GM23338 (cell line): ENCODE data around the gene LMAN2L.

ENCODE experiments used
- CREB1 ChIP-seq: fragments of 250-450 bp; sonication (Bioruptor Pico); IDR thresholded peaks from 2 replicates; pipeline ENCODE4 v1.5.0; 2020; ENCODE audit warnings: low read depth, mild to moderate bottlenecking, moderate library complexity
- CTCF ChIP-seq, 2 experiments: fragments of 200-600 bp in 1 of 2; sonication (generic) in 1 of 2; conservative IDR thresholded peaks; 2 replicates each; pipeline versions ENCODE4 v1.5.1 to v1.6.1; 2016 to 2017; ENCODE audit warnings: antibody characterized with exemption in 2 of 2, low read depth in 2 of 2, mild to moderate bottlenecking in 2 of 2, moderate library complexity in 1 of 2
- EZH2 ChIP-seq: fragments of 200-600 bp; sonication (generic); IDR thresholded peaks from one replicate; pipeline ENCODE4 v1.8.0; 2017; ENCODE audit warnings: antibody characterized with exemption, mild to moderate bottlenecking, low read depth; ENCODE audit not compliant: unreplicated experiment
- EZH2phosphoT487 ChIP-seq: fragments of 200-600 bp; sonication (generic); IDR thresholded peaks from one replicate; pipeline ENCODE4 v1.8.1; 2018; ENCODE audit warnings: antibody characterized with exemption; ENCODE audit not compliant: unreplicated experiment
- JUNB ChIP-seq: IDR thresholded peaks from one replicate; pipeline ENCODE4 v1.6.1; 2016; ENCODE audit warnings: antibody characterized with exemption; ENCODE audit not compliant: unreplicated experiment
- NANOG ChIP-seq: IDR thresholded peaks from 2 replicates; pipeline ENCODE4 v1.6.1; 2016; ENCODE audit warnings: antibody characterized with exemption, borderline replicate concordance
- POLR2AphosphoS5 ChIP-seq: IDR thresholded peaks from 2 replicates; pipeline ENCODE4 v1.6.1; 2016; ENCODE audit warnings: antibody characterized with exemption, low read depth
- REST ChIP-seq: IDR thresholded peaks from one replicate; pipeline ENCODE4 v1.6.1; 2018; ENCODE audit warnings: antibody characterized with exemption; ENCODE audit not compliant: unreplicated experiment
- ZNF331 ChIP-seq: fragments of 250-450 bp; sonication (Bioruptor Pico); IDR thresholded peaks from 2 replicates; pipeline ENCODE4 v1.5.0; 2020; ENCODE audit warnings: low read depth, mild to moderate bottlenecking, moderate library complexity

DNA sequence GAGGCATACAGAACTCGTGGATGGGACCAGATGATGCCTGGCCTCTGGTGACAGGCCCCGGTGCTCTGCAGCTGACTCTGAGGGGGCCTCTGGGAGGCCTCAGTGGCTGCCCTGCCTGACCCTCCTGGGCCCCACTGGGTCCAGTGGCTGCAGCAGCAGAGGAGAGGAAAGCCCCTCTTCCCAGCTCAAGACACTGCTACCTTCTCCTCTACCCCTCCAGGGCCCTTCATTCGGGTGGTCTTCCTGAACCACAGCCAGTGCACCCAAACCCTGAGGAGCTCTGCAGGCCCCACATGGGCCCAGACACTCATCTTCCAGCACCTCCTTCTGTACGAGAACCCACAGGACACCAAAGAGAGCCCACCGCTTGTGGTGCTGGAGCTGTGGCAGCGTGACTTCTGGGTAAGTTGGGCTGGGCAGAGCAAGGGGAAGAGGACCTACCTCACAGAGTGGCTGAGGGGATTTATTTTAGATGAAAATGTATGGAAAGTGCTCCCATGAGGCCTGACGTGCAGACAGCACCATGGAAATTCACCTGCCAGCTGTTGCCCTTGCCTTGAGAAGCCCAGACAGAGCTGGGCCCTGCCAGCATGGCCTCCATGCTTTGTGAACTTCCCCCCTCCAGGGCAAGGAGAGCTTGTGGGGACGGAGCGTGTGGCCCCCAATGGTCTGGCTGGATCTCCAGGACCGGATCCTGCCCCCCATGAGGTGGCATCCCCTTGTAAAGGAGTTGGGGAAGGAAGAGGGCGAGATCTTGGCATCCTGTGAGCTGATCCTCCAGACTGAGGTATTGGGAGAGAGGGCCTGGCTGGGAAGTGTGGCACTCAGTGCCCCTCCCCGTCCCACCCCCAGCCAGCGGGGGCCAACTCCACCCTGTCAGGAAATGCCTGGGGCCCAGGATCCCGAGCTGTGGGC is 46.3 kb downstream of the LMAN2L start:
- no peak for TF ChIP-seq REST
- no peak for TF ChIP-seq CTCF (conservative IDR thresholded peaks at IDR 0.05; ENCODE audit: low read depth in 2 of 2)
- no peak for TF ChIP-seq EZH2phosphoT487
- TF ChIP-seq NANOG = no peak
- no peak for TF ChIP-seq CREB1 (CRISPR knock-in tag)
- no peak for TF ChIP-seq EZH2
- TF ChIP-seq JUNB = no peak
- TF ChIP-seq POLR2AphosphoS5 = no peak
- TF ChIP-seq ZNF331 = no peak
